Glomerular visceral epithelial cell (primary cell): Measurements from ENCODE around the gene GTF2F1.
"Not testable (repeated sequence)": the region's sequence is repeated elsewhere in the genome, so short reads cannot be mapped to it uniquely, and the experiment has no call there.

Source experiments
- DNase-seq: peaks from one replicate; pipeline ENCODE4 v3.0.0-alpha.2; 2016; ENCODE audit errors: extremely low spot score

The GTF2F1 gene, protein sequence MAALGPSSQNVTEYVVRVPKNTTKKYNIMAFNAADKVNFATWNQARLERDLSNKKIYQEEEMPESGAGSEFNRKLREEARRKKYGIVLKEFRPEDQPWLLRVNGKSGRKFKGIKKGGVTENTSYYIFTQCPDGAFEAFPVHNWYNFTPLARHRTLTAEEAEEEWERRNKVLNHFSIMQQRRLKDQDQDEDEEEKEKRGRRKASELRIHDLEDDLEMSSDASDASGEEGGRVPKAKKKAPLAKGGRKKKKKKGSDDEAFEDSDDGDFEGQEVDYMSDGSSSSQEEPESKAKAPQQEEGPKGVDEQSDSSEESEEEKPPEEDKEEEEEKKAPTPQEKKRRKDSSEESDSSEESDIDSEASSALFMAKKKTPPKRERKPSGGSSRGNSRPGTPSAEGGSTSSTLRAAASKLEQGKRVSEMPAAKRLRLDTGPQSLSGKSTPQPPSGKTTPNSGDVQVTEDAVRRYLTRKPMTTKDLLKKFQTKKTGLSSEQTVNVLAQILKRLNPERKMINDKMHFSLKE

DNA sequence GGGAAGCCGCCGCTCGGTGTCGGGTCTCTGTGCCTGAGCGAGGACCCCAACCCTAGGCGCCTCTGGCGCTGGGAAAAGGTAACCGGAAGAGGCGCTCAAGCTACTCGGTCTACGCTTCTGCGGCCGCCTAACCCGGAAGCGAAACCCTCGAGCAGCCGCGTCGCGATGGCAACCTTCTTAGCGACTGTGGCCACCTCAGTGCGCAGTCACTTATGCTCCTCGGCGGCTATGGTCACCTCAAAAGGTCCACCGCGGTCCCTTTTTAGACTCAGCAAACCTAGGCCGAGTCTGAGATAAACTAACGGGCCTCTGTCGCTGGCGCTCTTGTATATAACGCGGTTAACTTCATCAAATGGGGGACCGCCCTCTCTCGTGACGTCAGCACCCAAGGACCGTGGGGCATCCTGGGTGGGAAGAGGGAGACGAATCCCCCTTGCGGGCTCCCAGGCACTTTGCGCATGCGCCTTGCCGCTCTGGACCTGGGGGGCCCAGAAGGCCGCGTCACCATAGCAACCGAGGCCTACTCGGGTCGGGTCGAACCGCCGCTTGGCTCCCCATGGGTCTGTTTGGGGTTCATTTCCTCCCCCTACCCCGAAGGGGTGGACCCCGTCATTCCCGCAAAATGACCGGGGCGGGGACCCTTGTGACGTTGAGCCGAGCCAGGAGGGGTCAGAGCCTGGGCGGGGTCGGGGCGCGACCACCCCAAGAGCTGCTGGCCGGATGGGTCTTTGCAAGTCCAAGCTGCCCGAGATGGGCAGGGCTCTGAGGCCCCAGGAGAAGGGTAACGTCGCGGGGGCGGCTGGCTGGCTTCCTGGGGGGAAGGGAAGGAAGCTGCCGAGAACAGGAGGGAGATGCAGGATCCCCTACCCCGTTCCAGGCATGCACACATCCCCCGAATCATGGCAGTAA, at the start of gene GTF2F1:
Gene GTF2F1, minus strand, starts transcription at position 91 of the 909 bp plus-strand sequence. CDS start 169 bp downstream, outside the sequence.
- DNase-seq: peak; percentile 95

DNA sequence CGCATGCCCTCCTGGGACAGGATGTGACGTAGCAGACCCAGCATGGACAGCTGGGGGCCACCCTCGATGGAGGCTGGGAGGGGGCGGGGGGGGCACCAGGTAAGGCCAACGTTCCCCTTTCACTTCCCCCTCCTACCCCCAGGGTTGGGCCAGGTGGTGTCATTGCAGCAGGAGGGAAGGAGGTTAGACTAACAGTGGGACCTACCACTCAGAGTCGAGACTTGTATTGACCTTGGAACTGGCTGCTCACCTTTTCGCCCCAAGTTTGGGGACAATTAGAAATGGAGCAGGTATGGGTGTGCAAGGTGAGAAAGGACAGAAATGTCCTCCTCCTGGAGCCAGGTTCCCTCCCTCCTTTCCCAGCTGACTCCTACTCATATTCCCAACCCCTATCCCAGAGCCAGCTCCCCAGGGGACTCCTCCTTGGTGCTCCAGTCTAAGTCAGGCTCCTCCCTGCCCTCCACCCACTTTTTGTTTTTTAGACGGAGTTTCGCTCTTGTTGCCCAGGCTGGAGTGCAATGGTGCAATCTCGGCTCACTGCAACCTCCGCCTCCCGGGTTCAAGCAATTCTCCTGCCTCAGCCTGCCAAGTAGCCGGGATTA, 49.2 kb upstream of the GTF2F1 start:
- DNase-seq: no peak

DNA sequence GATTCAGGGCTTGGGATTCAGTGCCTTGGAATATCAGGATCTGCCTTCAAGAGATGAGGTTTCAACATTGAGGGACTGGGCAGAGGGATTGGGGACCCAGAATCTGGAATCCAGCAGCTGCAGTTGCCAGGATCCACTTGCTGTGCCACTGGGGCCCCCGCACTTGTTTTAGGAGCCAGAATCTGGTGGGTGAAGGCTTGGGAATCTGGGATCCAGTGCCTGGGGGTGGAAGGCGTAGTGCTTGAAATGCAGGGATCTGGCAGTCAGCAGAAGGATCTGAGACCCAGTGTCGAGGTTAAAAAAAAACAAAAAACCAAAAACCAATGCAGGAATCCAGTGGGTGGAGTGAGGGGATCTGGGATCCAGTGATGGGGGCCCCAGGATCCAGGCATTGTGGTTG, 47.9 kb upstream of the GTF2F1 start:
- DNase-seq: no peak

DNA sequence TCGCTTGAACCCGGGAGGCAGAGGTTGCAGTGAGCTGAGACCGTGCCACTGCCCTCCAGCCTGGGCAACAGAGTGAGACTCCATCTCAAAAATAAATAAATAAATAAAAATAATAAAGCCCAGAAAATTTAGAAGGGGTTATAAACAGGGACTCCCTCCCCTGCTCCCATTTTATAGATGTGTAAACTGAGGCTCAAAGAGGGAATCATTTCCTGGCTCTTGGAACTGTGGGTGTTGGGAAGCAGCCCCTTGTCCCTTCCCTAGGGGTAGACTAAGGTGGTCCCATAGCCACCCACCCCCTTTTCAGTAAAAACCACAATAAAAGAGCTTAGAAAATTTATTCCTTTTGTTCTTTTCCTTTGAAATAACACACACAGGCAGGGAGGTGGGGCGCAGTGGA, 46.8 kb upstream of the GTF2F1 start:
- no peak for DNase-seq

DNA sequence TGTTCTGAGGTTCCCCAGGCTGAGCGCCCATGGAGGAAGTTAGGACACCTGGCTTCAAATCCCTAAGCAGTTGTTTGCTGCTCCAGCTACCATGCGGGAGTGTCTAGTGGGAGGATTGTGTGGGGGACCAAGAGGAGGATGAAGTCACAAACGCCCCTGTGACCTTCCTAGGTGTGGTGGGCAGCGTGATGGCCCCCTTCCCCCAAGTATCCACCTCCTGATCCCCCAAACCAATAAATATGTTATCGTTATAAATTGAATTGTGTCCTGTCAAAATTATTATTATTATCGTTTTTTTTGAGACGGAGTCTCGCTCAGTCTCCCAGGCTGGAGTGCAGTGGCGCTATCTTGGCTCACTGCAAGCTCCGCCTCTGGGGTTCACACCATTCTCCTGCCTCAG, 40.7 kb upstream of the GTF2F1 start, which contains the start of gene SLC25A41:
Gene SLC25A41, minus strand, starts transcription at position 101 of the 400 bp plus-strand sequence. Its CDS starts 70 bp downstream, at position 31.
- no peak for DNase-seq

DNA sequence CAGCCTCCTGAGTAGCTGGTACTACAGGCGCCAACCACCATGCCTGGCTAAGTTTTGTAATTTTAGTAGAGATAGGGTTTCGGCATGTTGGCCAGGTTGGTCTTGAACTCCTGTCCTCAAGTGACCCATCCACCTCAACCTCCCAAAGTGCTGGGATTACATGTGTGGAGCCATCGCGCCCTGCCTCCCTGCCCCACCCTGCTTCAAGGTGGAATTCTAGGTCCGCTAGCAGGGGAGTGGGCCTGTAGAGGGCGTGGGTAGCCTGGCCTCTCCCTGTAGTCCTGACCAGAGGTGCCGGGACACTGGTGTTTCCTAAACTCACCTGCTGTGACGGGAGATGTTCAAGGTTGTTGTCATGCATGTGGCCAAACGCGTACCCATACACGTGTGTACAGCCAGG, 40.2 kb upstream of the GTF2F1 start:
- no peak for DNase-seq

GRCh38 chr19:6431891-6432290, 38.9 kb upstream of the GTF2F1 start:
- DNase-seq: no peak

GRCh38 chr19:6429419-6430221, 36.7 kb upstream of the GTF2F1 start:
- no peak for DNase-seq

GRCh38 chr19:6428692-6429418, 35.9 kb upstream of the GTF2F1 start:
- not testable (repeated sequence) for DNase-seq

GRCh38 chr19:6427131-6427530, 34.2 kb upstream of the GTF2F1 start:
- no peak for DNase-seq

GRCh38 chr19:6425732-6426620, 33.0 kb upstream of the GTF2F1 start:
- no peak for DNase-seq

DNA sequence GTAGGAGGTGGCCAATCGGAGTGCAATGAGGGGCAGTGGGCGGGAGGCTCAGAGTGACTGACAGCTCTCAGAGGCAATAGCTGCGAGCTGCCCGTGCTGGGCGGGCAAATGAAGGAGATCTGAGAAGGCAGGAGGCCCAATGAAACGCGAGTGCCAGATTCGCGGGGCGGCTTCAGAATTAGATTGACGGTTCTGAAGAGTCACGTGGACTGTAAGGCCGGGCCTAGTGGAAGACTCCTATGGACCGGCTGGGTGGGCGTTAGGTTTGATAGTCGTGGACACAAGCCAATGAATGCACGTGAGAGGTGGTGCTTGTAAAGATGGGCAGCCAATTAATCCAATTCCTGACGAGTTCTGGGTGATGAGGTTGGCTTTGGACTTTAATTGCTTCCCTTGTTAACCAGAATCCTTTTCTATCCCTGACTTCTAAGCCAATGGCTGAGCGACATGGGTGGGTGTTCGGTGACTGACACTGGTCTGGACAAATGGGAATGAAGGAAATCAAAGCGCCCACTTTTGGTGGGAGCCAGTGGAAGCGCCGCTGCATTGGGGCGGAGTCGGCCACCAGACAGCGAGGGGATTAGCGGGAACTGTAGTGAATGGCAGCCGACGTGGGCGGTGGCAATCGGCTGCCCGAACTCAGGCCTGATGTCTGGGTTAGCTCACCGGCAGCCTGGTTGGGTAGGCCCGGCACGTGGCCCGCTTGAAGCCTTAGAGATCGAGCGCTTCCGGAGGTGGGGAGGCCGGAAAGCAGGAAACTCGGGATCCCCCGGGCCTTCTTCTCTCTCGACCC, 32.2 kb upstream of the GTF2F1 start:
- DNase-seq: peak; percentile 100

- DNase-seq: peak; percentile 22
Observed at GRCh38 chr19:6424195-6424938, 31.4 kb upstream of the GTF2F1 start, which contains the start of gene KHSRP. KHSRP (minus strand) TSS chr19:6424811; CDS start chr19:6424701, 110 bp downstream.

- DNase-seq: peak; percentile 56
Observed at GRCh38 chr19:6423499-6424194, 30.7 kb upstream of the GTF2F1 start.

DNA sequence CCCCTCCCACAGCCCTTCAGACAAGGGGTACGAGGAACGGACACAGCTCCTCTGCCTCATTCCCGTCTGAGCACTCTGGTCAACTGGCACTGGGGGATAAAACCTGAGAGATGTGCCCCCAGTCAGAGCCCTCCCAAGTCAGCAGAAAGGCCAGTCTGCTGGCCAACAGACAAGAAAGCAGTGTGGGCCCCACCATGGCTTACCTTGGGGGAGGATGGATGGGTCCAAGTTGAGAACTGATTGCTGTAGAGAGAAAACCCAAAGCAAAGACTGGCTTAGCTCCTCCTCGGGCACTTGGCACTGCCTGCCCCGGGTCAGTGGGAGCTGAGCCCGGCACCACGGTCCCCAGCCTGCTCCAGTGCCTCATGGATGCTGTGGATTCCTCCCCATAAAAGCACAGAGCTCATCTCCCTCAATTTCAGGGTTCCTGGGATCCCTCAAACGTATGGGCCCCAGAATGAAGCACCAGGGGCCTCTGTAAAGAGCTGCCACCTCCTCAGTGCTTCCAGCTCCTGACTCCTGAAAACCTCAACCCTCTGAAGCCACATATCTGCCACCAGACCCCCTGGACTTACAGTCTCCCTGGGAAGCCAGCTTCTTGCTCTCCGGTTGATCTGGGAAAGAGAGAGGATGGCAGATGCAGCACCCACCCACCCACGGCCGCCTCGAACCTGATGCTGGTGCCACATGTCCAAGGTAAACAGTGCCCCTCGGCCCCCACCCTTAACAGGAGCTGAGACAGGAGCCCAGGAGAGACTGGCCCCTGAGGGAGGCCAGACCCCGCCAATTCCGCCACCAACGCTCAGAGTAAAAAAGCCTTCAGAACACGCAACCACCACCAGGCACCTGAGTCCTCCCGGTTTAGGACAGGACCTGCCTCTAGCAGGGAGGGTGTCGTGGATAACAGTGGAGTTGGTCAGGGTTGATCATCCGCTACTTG, 28.4 kb upstream of the GTF2F1 start:
- DNase-seq: no peak

GRCh38 chr19:6418562-6418932, 25.6 kb upstream of the GTF2F1 start:
- DNase-seq: no peak
